T-helper 1 cell treated with Interleukin-12 subunit alpha and Interleukin-12 subunit beta and Interleukin-4 antibody, amounts not matched to agents 30 ng/mL and 1 ng/mL, for 36 hours (primary cell): ENCODE measurements around the gene ARHGAP11A. TPM values are rescaled to one million over a fixed set of nuclear protein-coding genes. Genes with fewer than 3 reads are reported as not detected.

Experiments used
- intact Hi-C: fragments of 100-400 bp; cut with micrococcal nuclease; formaldehyde crosslinking; loops from one replicate; pipeline ENCODE4 v1.15.1; 2024
- total RNA-seq: library from RNA; stranded (reverse); gene quantifications from 2 replicates; pipeline ENCODE4 v1.2.3, GENCODE V29; 2022

The ARHGAP11A gene
- total RNA-seq, 1 donor from 2014 or later: 102 TPM

DNA sequence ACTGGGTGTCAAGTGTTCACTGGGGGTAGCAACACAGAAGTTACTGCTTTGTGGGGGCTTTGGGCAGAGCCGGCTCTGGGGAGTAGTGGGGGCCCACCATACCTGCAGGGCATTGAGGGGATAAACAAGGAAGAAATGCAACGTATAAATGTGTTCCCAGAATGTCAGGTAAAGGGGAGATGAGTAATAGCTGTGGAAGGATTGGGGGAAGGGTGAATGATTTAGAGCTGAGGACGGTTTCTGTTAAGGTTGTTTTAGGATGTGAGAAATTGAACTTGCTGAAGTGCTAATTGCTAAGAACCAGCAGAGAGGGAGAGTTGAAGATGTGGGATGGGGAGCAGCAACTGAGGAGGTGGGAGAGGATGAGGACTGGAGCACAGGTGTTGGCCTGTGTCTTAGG lies 36.9 kb downstream of the ARHGAP11A start:
- intact Hi-C loops: no loop called here

DNA sequence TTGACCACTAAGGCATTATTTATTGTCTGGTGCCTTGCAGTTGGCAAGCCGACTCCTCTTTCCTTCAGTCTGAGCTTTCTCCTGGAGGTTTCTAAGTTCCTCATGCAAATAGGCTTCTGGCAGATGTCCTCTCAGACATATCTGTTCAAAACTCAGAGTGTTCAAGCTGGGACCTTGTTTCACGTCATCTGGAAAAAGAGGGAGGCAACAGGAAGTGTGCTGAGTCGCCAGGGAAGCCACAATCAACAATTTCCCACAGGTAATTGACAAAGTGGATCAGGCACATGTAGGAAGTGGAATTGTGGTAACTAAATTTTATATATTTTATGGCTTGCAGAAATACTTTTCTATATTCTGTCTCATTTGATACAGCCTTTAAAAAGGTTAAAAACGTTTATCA lies 40.8 kb downstream of the ARHGAP11A start:
- intact Hi-C loops: no loop called here

DNA sequence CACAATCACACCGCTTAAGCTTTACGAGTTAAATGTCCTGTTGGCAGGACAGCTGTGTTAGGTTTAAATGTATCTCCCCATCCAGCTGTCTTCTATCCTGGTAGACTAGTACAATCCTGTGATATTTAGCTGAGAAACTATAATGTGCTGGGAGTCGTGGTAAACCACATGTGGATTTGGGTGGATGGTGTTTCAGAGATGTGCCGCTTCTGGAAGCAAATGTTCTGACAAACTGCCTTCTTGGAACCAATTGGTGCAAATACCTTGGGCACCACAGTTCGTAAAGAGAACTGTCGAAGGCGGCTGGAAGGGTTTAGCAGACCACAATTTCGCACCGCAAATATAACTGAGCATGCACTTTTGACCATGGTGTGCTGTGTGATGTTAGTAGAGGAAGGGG lies 41.2 kb downstream of the ARHGAP11A start:
- intact Hi-C loops: no loop called here

DNA sequence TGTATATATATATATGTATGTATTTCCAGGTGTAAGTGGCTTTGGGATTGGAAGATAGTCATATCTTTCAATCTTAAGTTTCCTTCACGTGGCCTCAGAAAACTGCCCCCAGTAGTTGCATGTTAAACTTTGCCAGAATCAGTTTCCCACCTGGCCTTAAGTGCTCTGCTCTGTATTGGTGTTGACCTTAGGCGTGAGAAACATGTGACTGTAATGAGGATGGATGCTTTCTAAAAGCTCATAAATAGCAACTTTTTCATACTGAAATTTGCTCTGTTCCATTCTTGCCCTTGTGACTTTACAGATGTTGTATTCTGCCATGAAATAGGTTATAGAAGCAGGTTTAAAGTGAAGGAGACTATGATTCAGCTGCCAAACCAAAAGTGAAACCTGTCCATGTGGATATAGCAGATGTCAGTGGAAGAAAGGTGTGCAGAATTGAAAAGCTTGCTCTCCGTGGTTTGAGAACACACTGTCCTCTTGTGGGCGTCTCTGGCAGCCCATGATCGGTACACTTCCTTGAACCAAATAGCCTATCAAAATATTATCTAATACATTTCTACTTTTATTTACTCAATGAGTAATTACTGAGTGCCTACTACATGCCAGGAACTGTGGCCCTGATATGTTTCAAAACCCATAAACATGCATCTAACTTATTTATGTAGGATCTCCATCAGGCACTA lies 42.0 kb downstream of the ARHGAP11A start:
- intact Hi-C loops: loop anchor here (1.0 kb wide), 1 partner anchor 8 kb away; no protein-coding TSS in a partner anchor

DNA sequence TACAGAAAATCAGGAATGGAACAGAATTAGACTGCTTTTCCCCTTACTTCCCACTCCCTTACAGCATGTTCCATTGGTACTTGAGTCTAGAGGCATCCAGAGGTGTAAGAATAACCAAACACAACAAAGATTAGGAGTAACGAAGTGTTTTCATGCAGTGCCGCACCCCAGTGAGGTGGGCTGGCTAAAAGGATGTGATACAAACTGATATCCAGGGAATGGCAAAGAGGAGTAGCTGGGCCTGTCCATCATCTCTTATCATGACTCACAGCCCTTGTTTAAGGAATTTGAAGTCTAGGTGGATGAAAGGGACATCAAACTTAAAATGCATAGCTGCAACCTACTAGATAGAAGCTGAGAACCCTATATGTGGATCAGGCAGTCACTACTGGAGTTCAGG lies 42.6 kb downstream of the ARHGAP11A start:
- intact Hi-C loops: loop anchor here (1.0 kb wide), 1 partner anchor 9 kb away; no protein-coding TSS in a partner anchor

DNA sequence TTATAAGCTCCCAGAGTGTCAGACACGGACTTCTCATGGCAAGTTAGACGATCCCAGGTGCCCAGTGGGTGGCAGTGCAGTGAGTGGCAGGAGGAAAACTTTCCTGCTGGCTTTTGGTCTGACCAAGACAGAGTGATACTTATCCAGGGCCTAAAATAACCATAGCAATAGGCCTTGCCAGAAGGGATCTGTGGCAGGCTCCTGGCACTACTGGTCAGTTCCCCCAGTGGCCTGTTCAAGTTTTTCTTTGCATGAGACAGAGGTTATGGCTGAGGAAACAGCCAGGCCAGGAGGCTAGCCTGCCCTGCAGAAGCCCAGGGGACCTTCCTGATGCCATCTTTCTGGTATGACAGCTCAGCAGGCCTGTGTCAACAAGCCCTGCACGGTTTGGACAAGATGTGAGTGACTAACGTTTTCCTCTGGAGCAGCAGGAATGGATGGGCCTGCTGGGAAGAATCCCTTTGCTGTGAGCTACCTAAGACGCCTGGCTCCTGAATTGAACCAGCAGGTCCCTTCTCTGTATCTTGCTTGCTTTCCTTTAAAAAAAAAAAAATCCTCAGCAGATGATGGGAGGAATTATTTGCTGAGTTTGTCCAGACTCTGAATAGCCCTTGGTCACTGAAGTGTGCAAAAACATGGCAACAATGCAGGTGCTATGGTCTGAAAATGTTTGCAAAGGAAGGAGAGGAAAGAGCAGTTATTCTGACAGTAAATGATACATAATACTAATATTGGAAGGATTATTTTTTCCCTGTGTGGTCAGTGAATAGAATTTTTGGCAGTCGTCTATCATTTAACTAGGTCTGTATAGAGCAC lies 44.2 kb downstream of the ARHGAP11A start:
- intact Hi-C loops: no loop called here

DNA sequence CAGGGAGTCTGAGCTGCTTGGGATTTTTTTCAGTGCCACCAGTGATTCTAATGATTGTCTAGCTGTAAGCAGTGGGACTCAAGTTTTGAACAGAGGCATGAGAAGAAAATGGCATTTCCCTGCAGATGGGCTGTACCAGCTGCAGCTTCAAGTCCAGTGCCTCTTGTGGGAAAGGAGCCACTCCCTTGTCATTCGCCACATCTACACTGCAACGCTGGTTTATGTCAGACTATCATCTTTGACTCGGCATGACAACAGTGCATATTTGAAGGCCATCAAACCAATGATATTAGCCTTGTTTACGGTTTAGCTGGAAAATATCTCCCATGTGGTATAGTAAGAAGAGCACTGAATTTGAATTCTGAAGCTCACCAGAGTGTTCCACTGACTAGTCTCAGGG lies 48.4 kb downstream of the ARHGAP11A start:
- intact Hi-C loops: no loop called here

DNA sequence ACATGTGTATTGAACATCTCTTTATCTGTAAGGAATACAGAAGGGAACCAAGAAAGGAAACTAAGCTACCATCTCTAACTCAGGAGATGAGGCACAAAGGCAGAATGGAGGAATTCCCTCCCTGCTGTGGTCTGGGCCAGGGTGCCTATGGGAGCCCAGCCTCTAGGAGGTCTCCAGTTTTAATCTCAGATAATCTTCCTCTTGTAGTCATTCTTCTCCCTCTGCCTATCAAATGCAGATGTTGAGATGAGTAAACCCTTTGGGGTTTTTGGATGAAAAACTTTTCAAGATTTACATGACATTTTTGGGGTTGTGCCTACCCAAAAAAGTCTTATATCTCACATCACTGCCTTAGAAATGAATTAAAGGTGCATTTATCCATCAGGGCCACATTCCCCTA lies 49.5 kb downstream of the ARHGAP11A start:
- intact Hi-C loops: no loop called here

DNA sequence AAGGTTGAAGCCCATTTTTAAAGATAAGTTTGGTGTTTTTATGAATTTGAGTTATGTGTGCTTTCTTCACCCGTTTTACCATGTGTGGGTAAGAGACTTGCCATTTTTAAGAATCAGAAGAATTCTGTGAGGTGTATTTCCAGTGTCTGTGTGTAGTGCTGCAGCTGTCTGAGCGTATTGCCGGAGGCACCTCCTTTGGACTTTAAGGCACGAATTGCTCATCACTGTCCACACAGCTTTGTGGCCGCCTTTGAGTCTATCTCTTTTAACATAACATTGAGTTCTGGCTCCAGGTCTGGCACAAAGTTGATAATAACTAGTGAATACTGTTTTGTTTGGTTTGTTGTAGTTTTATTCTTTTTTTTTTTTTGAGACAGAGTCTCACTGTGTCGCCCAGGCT lies 52.0 kb downstream of the ARHGAP11A start:
- intact Hi-C loops: no loop called here

DNA sequence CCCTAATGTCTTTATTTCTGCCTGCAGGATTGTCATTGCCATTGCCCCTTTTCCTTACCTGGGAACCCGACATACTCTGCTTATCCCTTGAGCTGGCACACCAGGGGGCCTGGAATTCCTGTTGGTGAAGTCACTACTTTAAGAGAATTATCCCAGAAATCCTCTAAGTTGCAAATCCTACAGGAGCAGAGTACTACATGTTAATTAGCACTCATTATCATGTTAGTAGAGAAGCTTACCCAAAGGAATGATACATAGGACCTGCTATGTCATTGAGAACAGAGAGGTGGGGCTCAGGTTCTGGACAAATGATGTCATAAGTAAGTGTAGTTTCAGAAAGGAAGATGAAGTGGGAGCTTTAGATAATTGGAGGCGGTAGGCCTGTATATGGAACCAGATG lies 53.6 kb downstream of the ARHGAP11A start:
- intact Hi-C loops: no loop called here

DNA sequence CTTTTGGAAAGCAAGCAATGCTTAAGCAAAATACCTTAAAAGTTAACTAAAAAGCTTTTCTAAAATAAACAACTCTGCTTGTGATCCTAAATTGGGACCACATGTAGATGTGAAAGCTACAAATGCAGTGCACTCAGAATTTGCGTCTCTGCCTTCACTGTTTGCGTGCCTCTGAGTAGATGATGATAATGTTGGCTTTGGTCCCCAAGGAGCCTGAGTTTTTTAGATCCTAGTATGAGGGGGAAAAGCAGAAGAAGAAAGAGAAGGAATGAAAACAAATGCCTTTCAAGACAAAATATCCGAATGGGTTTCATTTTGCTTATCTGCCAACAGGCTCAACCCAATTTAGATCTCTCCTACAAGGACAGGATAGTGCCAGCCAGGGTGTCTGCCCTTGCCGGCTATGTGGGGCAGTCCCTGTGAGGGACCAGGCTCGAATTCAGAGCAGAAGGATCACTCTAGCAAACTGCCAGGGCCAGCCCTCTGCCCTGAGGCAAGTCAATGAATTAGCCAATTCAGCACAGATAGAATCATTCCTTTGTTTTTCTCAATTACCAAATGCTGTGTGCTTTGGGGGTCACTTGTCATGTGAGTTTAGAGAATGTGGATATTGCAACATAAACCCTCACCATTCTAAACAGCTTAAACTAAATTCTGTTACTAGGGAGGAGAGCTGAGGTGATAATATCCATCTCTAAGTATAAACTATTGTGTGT lies 54.8 kb downstream of the ARHGAP11A start:
- intact Hi-C loops: no loop called here

DNA sequence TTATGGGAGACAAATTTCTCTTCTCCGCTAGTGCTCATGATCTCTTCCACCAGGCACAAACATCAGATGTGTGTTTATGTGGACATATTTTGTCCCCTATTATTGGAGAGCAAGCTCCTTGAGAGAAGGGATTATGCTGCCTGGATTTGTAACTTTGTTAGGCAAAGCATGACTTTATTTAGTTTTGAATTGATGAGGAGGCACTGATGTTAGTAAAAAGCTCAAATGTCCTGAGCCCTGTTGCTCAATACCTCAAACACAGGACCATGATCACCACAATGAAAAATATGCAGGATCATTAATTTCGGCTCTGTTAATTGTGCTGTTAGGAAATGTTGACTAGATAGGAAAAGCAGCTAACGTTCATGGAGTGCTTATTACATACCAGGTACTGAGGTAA lies 55.3 kb downstream of the ARHGAP11A start:
- intact Hi-C loops: no loop called here

DNA sequence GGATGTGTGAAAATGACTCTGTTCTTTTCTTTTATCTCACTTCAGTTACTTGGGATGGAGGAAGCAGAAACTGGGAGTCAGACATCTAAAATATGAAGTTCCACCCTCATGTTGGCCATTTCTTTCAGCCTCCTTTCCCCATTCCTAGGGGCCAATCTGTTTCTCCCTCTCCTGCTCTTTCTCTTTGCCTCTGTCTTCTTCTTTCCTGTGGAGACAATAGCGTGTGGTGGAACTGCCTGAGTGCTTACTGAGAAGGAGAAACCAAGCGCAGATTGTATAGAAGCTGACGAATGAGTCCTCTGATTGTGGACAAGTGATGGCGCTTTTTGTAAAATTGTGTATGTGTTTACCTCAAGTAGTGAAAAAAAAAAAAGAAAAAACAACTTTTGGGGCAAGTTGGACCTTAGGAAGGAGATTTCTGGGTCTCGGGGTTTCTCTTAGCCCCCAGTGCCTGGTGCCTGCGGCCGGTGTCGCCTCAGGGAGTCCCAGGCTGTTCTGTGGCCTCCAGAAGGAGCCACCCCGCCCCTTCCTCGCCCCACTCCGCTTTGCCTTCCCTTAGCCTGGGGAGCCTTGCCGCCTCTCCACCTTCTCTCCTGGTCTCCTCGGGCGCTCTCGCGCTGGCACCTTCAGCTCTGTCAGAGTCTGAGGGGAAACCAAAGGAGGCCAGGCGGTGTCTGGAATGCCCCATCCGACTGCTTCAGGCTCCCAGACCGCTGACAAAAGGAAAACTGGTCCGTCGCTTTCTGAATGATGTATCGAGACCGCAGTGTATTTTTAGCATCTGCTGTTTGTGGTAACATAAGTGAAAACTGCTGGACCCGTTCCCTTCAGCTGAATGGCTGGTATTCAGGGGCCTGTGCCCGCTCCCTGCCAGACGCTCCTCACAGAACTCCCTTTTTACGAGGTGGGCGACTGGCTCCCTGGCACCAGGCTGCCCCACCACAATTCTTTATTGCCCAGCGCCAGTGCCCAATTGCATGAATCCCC lies 56.3 kb downstream of the ARHGAP11A start:
- intact Hi-C loops: no loop called here

DNA sequence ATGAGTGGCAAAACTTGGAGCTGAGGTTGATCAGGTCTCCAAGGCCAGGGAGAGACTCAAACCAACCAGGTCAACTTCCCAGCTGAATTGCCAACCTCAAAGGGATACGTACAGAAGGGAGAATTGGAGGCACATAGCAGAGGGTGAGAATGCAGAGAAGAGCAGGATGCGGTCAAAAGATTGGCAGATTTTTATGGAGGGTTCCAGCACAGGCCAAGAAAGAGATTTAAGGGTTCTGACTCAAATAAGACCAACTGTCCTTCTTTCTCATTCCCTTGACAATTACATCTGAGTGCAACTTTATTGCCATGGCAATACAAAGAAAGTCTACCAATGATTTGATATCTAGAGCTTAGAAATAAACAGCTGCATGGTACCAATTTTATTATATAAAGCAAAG lies 59.4 kb downstream of the ARHGAP11A start:
- intact Hi-C loops: no loop called here

DNA sequence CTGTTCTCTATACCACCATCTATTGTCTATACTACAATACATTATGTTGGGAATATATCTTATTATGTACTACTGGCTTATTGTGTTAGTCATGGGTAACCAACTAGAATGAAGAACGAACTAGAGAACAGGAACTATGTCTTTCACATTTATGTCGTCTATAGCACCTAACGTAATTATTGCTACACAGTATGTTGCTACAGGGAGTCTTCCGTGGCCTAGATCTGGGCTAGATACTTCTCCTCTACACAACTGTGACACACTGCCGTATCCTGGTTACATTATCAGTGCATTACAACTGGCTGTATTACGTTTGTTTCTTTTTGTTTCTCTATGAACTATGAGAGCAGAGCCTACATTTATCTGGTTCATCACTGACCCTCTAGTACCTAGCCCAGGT lies 60.2 kb downstream of the ARHGAP11A start:
- intact Hi-C loops: no loop called here

DNA sequence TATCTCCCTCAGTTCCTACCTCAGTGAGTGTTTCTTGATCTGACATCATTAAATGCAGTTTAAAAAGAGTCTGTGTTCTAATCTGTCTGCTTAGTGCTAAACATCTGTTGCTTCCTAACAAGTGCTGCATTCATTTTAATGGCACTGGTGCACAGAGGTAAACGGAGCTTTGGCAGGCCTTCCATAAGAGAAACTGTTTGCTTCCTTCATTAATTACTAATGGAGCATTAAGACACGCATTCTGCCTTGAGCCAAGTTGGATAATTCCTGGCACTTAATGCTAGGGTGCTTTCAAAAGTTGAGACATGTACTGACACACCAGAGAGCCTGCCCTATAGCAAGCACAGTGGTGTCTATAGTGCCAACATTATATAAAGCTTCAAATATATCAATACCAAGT lies 60.9 kb downstream of the ARHGAP11A start:
- intact Hi-C loops: no loop called here

DNA sequence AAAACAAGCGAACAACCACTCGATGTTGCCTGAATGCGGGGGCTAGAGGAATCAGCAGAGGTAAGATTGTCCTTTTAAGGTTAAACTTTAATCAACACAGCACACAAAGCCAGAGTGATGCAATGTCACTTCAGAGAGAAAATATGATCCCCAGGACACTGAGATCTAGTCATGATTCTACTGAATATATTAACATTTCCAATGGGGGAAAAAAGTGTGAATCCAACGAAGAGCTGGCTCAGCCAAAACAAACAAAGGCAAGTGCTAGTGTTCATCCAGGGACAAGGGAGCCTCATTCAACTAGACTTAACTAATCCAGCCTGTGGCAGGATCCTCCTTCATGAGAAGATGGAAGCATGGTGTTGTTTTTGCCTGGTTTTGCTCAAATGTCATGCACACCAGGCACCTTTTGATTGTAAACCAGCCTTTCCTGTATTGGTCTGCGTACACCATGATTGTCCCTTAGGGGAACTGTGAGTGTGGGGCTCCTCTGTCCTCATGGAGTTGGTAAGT lies 62.0 kb downstream of the ARHGAP11A start:
- intact Hi-C loops: no loop called here

DNA sequence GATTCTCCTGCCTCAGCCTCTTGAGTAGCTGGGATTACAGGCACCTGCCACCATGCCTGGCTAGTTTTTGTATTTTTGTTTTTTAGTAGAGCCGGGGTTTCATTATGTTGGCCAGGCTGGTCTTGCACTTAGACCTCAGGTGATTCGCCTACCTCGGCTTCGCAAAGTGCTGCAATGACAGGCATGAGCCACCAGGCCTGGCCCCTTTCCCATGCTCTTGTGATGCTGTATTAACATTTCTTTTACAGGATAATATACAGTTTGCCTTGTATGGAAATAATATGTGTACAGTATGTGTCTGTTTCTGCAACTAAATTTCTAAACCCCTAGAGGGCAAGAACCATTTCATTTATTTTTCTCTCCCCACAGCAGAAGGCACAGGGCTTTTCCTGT lies 64.0 kb downstream of the ARHGAP11A start:
- intact Hi-C loops: no loop called here

DNA sequence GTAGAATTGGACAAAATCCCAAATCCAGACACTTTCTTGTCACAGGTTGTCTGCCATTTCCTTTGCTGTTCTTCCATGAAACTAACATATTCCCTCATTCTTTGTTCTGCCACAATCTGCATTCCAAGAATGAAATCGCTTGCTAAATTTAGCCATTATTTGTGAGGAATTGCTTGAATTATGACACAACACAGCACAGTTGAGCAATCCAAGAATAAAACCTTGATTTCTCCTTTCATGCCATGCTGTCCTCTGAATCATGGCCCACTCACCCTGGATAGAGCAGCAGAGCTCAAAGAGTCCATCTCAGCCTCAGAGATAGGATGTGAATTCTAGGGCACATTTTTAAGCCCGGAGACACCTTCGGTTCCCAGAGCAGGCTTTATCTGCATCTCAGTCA lies 67.3 kb downstream of the ARHGAP11A start:
- intact Hi-C loops: no loop called here

DNA sequence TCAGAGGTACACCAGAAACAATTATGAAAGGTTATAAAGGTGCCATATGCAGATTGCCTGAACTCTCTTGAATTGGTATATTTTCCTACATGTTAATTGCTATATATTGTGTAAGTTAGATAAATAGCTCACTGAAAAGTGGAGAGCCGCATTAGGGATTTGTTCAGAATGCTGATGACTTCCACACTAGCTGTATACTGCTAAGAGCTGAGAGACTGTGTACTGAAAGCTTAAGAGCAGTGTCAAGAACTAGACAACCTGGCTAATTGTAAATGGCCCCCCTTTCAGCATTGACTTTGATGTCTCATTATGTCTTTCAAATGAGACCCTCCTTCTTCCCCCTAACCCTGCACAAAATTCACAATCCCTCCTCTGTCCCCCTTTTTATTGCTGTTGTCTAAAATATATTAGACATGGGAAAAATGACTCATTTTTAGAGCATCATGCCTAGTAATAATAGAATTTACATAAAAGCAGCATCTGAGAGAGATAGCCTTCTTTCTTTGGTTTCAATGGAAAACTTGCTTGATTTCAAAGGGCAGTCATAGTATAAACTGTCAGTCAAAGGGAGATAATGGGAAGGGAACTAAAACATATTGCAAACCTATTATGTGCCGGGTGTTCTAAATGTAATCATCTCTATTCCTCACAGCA lies 67.8 kb downstream of the ARHGAP11A start:
- intact Hi-C loops: no loop called here
